Liver (tissue), 9 donors: Measurements from ENCODE around the gene GSK3A. TPM values are rescaled to one million over a fixed set of nuclear protein-coding genes. Genes with fewer than 3 reads are reported as not detected.

ENCODE experiments used
- DNase-seq: peaks from one replicate; pipeline ENCODE4 v3.0.0-alpha.2; 2017; ENCODE audit warnings: low spot score
- H3K27ac ChIP-seq, 2 donors: one replicate each; pipeline ENCODE4 v1.7.0; 2013; ENCODE audit warnings: inconsistent platforms in 2 of 2, low read length in 2 of 2, control low read depth in 1 of 2, low read depth in 1 of 2, mild to moderate bottlenecking in 1 of 2
- H3K27me3 ChIP-seq, 4 donors: one replicate each; pipeline versions ENCODE4 v1.6.1 to v1.7.0; 2013; ENCODE audit warnings: low read length in 3 of 4, inconsistent platforms in 1 of 4, mild to moderate bottlenecking in 1 of 4, moderate library complexity in 1 of 4; ENCODE audit not compliant: control insufficient read depth in 4 of 4, insufficient read depth in 4 of 4
- H3K36me3 ChIP-seq, 4 donors: one replicate each; pipeline versions ENCODE4 v1.6.1 to v1.7.0; 2013; ENCODE audit warnings: low read length in 3 of 4, mild to moderate bottlenecking in 3 of 4, low read depth in 1 of 4, moderate library complexity in 1 of 4; ENCODE audit not compliant: control insufficient read depth in 4 of 4, insufficient read depth in 3 of 4
- H3K4me1 ChIP-seq, 4 donors: one replicate each; pipeline versions ENCODE4 v1.6.1 to v1.7.0; 2013; ENCODE audit warnings: low read length in 3 of 4, mild to moderate bottlenecking in 3 of 4, moderate library complexity in 1 of 4; ENCODE audit not compliant: control insufficient read depth in 4 of 4, insufficient read depth in 4 of 4
- H3K4me3 ChIP-seq, 3 donors: one replicate each; pipeline versions ENCODE4 v1.6.1 to v1.7.0; 2013; ENCODE audit warnings: low read length in 3 of 3, control low read depth in 1 of 3, low read depth in 1 of 3, mild to moderate bottlenecking in 1 of 3
- H3K9ac ChIP-seq, 2 donors: one replicate each; pipeline ENCODE4 v1.7.0; 2013; ENCODE audit warnings: low read length in 2 of 2, mild to moderate bottlenecking in 2 of 2, moderate library complexity in 2 of 2, control low read depth in 1 of 2, low read depth in 1 of 2
- H3K9me3 ChIP-seq, 4 donors: one replicate each; pipeline versions ENCODE4 v1.6.1 to v1.7.0; 2013; ENCODE audit warnings: low read length in 3 of 4; ENCODE audit not compliant: control insufficient read depth in 4 of 4
- CTCF ChIP-seq: fragments of 150-350 bp; IDR thresholded peaks from 2 replicates; pipeline ENCODE4 v1.5.1; 2017; ENCODE audit warnings: improper control_type of control experiment, low read depth, low read length; ENCODE audit not compliant: missing input control
- EGR1 ChIP-seq, 2 donors: IDR thresholded peaks; 2 replicates each; pipeline ENCODE4 v1.6.1; 2016 to 2018; ENCODE audit warnings: antibody characterized with exemption in 2 of 2, low read depth in 2 of 2
- GABPA ChIP-seq, 2 donors: IDR thresholded peaks in 1 of 2; conservative IDR thresholded peaks in 1 of 2; 2 replicates each; pipeline ENCODE4 v1.6.1; 2016; ENCODE audit warnings: antibody characterized with exemption in 2 of 2, mild to moderate bottlenecking in 1 of 2, moderate library complexity in 1 of 2
- HNF4A ChIP-seq, 2 donors: conservative IDR thresholded peaks; 2 replicates each; pipeline ENCODE4 v1.6.1; 2016; ENCODE audit warnings: antibody characterized with exemption in 2 of 2, mild to moderate bottlenecking in 2 of 2
- HNF4G ChIP-seq: IDR thresholded peaks from 2 replicates; pipeline ENCODE4 v1.6.1; 2016; ENCODE audit warnings: antibody characterized with exemption
- JUND ChIP-seq, 2 donors: IDR thresholded peaks; 2 replicates each; pipeline ENCODE4 v1.6.1; 2016; ENCODE audit warnings: antibody characterized with exemption in 2 of 2
- NR2F2 ChIP-seq: IDR thresholded peaks from 2 replicates; pipeline ENCODE4 v1.6.1; 2016; ENCODE audit warnings: antibody characterized with exemption
- RAD21 ChIP-seq, 2 donors: IDR thresholded peaks; 2 replicates each; pipeline ENCODE4 v1.6.1; 2016; ENCODE audit warnings: antibody characterized with exemption in 2 of 2, mild to moderate bottlenecking in 2 of 2
- REST ChIP-seq: IDR thresholded peaks from 2 replicates; pipeline ENCODE4 v1.6.1; 2016; ENCODE audit warnings: antibody characterized with exemption, mild to moderate bottlenecking
- RXRA ChIP-seq, 2 donors: IDR thresholded peaks; 2 replicates each; pipeline ENCODE4 v1.6.1; 2017 to 2018; ENCODE audit warnings: antibody characterized with exemption in 2 of 2, mild to moderate bottlenecking in 1 of 2
- WGBS: extraction: QIAGEN DNeasy Blood & Tissue Kit; methylation state at CpG from one replicate; pipeline ENCODE4 v1.1.7; 2013; 5-methylcytosine and 5-hydroxymethylcytosine counted together
- polyA plus RNA-seq, 2 donors: library from polyadenylated mRNA; stranded (reverse) in 1 of 2; unstranded in 1 of 2; fragments of 200-250 nt in 1 of 2; fragments of >200 nt in 1 of 2; fragmentation: Nextera tagmentation in 1 of 2; extraction: Ambion mirVana in 1 of 2; gene quantifications; one replicate each; pipeline versions ENCODE4 v1.2.1 to v1.2.3, GENCODE V29; 2013 to 2015
- total RNA-seq, 2 donors: library from RNA; depleted of rRNA; stranded (reverse); fragments of >200 nt; gene quantifications; one replicate each; pipeline ENCODE4 v1.2.3, GENCODE V29; 2014
- donor health status: healthy.
- donor health status: healthy.
- donor health status: healthy.
- donor health status: healthy.
- donor health status: healthy.

GSK3A gene
- total and polyA plus RNA-seq, 4 donors: 5.9 to 23.1 (median 13.0) TPM

GRCh38 chr19:42255766-42256745, 13.7 kb upstream of the GSK3A start:
- WGBS: 16% methylated on average over 38 of the region's 38 CpGs
- Histone ChIP-seq H3K4me3 (peak overlapping the region; percentile 47 to 99 (median 59)), H3K27me3 (no peaks in the 10 kb centered on the region), H3K4me1 (peaks cover 12 to 31% (median 24%) of the 10 kb centered on the region in 4 donors), H3K9me3 (no peaks in the 10 kb centered on the region), H3K36me3 (no peaks in the 10 kb centered on the region), H3K9ac (peak overlapping the region; percentile 54 to 63), H3K27ac (peak overlapping the region; percentile 80 to 87)
- no peak for TF ChIP-seq HNF4A (conservative IDR thresholded peaks at IDR 0.05)
- no peak for TF ChIP-seq RXRA (IDR thresholded peaks at IDR 0.05)
- no peak for TF ChIP-seq GABPA (IDR thresholded peaks at IDR 0.05 in 1 of 2, conservative IDR thresholded peaks at IDR 0.05 in 1 of 2)
- TF ChIP-seq NR2F2: peak; percentile 59
- TF ChIP-seq JUND (IDR thresholded peaks at IDR 0.05): no peak
- DNase-seq: no peak

- Histone ChIP-seq H3K4me3 (peak within 1 kb of the TSS; percentile 64 to 99 (median 66)), H3K36me3 (no peaks in the 10 kb centered on the region), H3K27ac (peak within 1 kb of the TSS; percentile 99 to 100), H3K4me1 (peaks cover 16 to 39% (median 30%) of the 10 kb centered on the region in 4 donors), H3K9me3 (no peaks in the 10 kb centered on the region), H3K9ac (peak within 1 kb of the TSS; percentile 93 to 96), H3K27me3 (no peaks in the 10 kb centered on the region)
- WGBS: under 1% methylated on average over 75 of the region's 75 CpGs
- peak; percentile 96 for DNase-seq
- TF ChIP-seq HNF4G (no peak), REST (peak; percentile 5), RAD21 (IDR thresholded peaks at IDR 0.05) (no peak), CTCF (no peak), EGR1 (IDR thresholded peaks at IDR 0.05; ENCODE audit: low read depth in 2 of 2) (peak; percentile 91 to 97)
Measured at GRCh38 chr19:42254850-42255765, 12.7 kb upstream of the GSK3A start, which contains the start of gene ERF. Gene ERF (minus strand): TSS chr19:42255128. CDS start chr19:42254999, 129 bp downstream.
